ENCODE data around the gene MRPS31. TPM values are rescaled to one million over a fixed set of nuclear protein-coding genes. Genes with fewer than 3 reads are reported as not detected.
"Not testable (repeated sequence)": the region's sequence is repeated elsewhere in the genome, so short reads cannot be mapped to it uniquely, and the experiment has no call there.

The MRPS31 gene
- polyA plus RNA-seq, 4 donors = 19.2 to 32.8 (median 22.9) TPM

DNA sequence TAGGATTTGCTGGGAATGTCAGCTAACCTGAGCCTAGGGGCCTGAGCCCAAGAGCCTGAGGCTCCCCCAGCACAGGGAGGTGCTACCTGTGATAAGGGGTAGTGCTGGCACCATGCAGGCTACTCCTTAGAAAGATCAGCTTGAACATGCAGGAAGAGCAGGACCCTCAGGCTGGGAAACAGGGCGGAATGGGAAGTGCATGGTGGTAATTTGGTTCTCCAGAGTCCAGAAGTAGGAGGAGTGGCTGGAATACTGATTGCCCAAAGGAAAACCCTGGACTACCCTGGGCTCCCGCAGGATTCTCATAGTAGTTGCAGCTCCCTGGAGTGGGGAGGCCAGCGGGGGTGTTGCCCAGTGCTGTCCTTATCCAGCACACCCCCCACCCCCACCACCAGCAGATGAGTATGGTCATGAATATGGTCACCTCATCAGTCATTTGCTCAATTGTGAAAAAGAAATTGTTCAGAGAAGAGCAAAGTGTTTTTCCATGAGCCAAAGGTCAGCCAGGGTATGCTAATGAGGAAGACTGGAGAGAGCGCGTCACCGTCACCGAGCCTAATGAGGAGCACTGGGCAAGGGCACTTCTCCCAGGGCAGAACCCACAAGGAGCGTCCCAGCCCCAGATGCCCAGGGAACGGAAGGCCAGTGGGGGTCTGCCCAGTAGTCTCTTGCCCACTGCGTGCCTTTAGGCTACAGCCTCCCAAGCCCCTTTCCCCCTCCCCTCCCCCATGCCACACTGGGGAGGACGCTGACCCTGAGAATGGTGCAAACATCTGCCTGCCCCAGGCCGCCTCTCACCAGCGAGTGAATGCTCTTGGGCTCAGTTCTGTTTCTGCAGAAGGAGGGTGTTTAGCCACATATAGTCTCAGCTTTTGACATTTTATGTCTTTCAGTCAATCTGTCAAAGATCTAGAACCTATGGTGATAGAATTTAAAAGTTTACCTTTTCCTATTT is 23.7 kb upstream of the MRPS31 start:
- WGBS, 3 donors = 40 to 72% (median 52%) methylated on average over 12 to 13 of the region's 13 CpGs

DNA sequence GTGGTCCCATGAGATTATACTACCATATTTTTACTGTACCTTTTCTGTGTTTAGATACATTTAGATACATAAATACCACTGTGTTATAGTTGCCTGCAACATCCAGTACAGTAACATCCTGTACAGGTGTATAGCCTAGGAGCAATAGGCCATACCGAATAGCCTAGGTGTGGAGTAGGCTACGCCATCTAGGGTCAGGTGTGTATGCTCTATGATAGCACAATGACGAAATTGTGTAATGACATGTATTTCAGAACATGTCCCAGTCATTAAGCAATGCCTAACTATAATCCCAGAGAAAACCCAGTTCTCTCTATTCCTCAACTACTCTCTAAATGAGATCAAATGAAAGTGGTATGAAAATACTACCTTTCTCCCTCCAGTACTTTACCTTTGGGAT is 22.3 kb upstream of the MRPS31 start:
- Histone ChIP-seq H3K36me3 (ENCODE audit: control insufficient read depth in 3 of 3, insufficient read depth in 2 of 3, low read depth in 1 of 3, low read length in 3 of 3) (peaks cover under 1 to 44% (median 2%) of the 10 kb centered on the region in 3 donors), H3K27ac (ENCODE audit: low read depth in 1 of 3, low read length in 2 of 3) (peak overlapping the region in 2 of 3 donors; percentile 5 to 85), H3K9me3 (ENCODE audit: control insufficient read depth in 2 of 2, insufficient read depth in 1 of 2, low read depth in 1 of 2, low read length in 1 of 2) (no peaks in the 10 kb centered on the region), H3K27me3 (ENCODE audit: control insufficient read depth in 3 of 3, insufficient read depth in 3 of 3, low read length in 3 of 3) (no peaks in the 10 kb centered on the region), H3K4me3 (ENCODE audit: low read depth in 1 of 3, low read length in 3 of 3) (no peak overlapping the region), H3K4me1 (ENCODE audit: control insufficient read depth in 3 of 3, insufficient read depth in 2 of 3, low read depth in 1 of 3, low read length in 2 of 3) (peaks cover 4 to 16% (median 4%) of the 10 kb centered on the region in 3 donors)
- DNase-seq (no peak), FAIRE-seq (no peak)
- WGBS, 3 donors = 59 to 87% (median 68%) methylated on average over 3 of the region's 3 CpGs

More for the DNA sequence above, 23.7 kb upstream of the MRPS31 start:
- DNase-seq = peak; percentile 78 to 93
- no peak for FAIRE-seq
- H3K27me3 ChIP-seq (ENCODE audit: control insufficient read depth in 3 of 3, insufficient read depth in 3 of 3, low read length in 3 of 3) = no peaks in the 10 kb centered on the region
- H3K9me3 ChIP-seq (ENCODE audit: control insufficient read depth in 2 of 2, insufficient read depth in 1 of 2, low read depth in 1 of 2, low read length in 1 of 2) = no peaks in the 10 kb centered on the region
- peaks cover 2 to 57% (median 9%) of the 10 kb centered on the region in 3 donors for H3K36me3 ChIP-seq (ENCODE audit: control insufficient read depth in 3 of 3, insufficient read depth in 2 of 3, low read depth in 1 of 3, low read length in 3 of 3)
- peaks cover 4 to 16% (median 4%) of the 10 kb centered on the region in 3 donors for H3K4me1 ChIP-seq (ENCODE audit: control insufficient read depth in 3 of 3, insufficient read depth in 2 of 3, low read depth in 1 of 3, low read length in 2 of 3)
- peak overlapping the region; percentile 41 to 85 (median 72) for H3K27ac ChIP-seq (ENCODE audit: low read depth in 1 of 3, low read length in 2 of 3)
- H3K4me3 ChIP-seq (ENCODE audit: low read depth in 1 of 3, low read length in 3 of 3) = no peak overlapping the region

DNA sequence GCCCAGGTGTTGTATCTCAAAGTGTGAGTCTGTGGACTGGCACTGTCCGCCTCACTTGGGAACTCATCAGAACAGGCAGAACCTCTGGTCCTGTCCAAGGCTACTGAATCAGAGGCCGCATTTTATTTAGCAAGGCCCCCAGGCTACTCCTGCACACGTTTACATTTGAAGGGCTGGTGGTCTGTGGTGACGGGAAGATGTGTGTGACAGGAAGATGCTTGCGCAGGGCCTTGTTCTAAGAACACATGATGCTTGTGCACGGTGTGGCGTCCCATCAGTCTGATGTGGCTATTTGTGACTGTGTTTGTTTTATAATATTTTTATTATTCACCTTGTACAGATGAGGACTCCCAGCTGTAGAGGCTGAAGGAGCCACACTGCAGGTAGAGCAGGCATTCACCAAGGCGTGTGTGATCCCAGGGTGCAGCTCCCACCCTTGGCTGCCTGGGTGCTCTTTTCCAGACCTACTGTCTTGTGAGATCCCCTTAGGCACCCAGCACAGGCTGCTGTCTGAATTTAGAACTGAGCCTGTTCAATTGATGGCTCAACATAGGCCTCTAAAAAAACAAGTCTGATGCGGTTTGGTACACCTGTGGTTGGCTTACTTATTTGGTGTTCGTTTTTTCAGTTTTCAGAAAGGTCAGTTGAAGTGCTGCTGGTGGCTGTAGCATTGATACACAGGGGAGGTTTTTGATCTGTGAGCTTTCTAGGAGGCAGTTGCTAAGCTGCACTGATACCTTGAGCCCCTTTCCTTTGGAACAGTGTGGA is 21.5 kb upstream of the MRPS31 start:
- peak overlapping the region in 2 of 3 donors; percentile 42 to 59 for H3K27ac ChIP-seq (ENCODE audit: low read depth in 1 of 3, low read length in 2 of 3)
- FAIRE-seq = no peak

DNA sequence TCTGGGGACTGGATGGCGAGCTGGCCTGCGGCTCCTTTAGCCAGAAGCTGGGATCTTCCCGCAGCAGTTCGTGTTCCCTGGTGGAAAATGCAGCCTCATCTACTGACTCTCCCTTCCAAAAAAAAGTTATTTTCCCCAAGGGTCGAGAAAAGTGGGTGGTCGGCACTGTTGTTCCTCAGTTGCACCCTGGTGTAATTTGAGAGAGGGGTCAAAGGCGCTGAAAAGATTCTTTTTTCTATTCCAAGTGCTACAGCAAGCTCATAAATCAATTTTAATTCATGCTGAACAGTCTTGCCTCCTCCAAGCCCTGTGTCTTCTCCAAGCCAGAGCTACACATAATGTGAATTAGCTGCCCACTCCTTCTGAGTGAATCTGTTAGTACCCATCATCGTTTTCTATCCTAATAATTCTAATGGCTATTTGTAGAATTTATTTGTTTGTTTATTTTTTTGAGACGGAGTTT is 19.2 kb upstream of the MRPS31 start:
- H3K4me3 ChIP-seq (ENCODE audit: low read depth in 1 of 3, low read length in 3 of 3) = peak overlapping the region; percentile 49 to 80 (median 75)
- no peak for FAIRE-seq
- H3K9me3 ChIP-seq (ENCODE audit: control insufficient read depth in 2 of 2, insufficient read depth in 1 of 2, low read depth in 1 of 2, low read length in 1 of 2) = no peaks in the 10 kb centered on the region
- peaks cover 0 to 28% (median 0%) of the 10 kb centered on the region in 3 donors for H3K36me3 ChIP-seq (ENCODE audit: control insufficient read depth in 3 of 3, insufficient read depth in 2 of 3, low read depth in 1 of 3, low read length in 3 of 3)
- WGBS, 3 donors = 8 to 21% (median 19%) methylated on average over 9 of the region's 9 CpGs
- no peak for DNase-seq
- peak overlapping the region; percentile 78 to 88 (median 84) for H3K27ac ChIP-seq (ENCODE audit: low read depth in 1 of 3, low read length in 2 of 3)
- no peaks in the 10 kb centered on the region for H3K27me3 ChIP-seq (ENCODE audit: control insufficient read depth in 3 of 3, insufficient read depth in 3 of 3, low read length in 3 of 3)
- H3K4me1 ChIP-seq (ENCODE audit: control insufficient read depth in 3 of 3, insufficient read depth in 2 of 3, low read depth in 1 of 3, low read length in 2 of 3) = peaks cover 2 to 11% (median 7%) of the 10 kb centered on the region in 3 donors

More for the DNA sequence above, 21.5 kb upstream of the MRPS31 start:
- Histone ChIP-seq H3K36me3 (ENCODE audit: control insufficient read depth in 3 of 3, insufficient read depth in 2 of 3, low read depth in 1 of 3, low read length in 3 of 3) (peaks cover 0 to 39% (median 2%) of the 10 kb centered on the region in 3 donors), H3K9me3 (ENCODE audit: control insufficient read depth in 2 of 2, insufficient read depth in 1 of 2, low read depth in 1 of 2, low read length in 1 of 2) (no peaks in the 10 kb centered on the region), H3K4me1 (ENCODE audit: control insufficient read depth in 3 of 3, insufficient read depth in 2 of 3, low read depth in 1 of 3, low read length in 2 of 3) (peaks cover 4 to 16% (median 4%) of the 10 kb centered on the region in 3 donors), H3K27me3 (ENCODE audit: control insufficient read depth in 3 of 3, insufficient read depth in 3 of 3, low read length in 3 of 3) (no peaks in the 10 kb centered on the region), H3K4me3 (ENCODE audit: low read depth in 1 of 3, low read length in 3 of 3) (no peak overlapping the region)
- WGBS, 3 donors = 71 to 85% (median 83%) methylated on average over 10 of the region's 10 CpGs
- no peak for DNase-seq

DNA sequence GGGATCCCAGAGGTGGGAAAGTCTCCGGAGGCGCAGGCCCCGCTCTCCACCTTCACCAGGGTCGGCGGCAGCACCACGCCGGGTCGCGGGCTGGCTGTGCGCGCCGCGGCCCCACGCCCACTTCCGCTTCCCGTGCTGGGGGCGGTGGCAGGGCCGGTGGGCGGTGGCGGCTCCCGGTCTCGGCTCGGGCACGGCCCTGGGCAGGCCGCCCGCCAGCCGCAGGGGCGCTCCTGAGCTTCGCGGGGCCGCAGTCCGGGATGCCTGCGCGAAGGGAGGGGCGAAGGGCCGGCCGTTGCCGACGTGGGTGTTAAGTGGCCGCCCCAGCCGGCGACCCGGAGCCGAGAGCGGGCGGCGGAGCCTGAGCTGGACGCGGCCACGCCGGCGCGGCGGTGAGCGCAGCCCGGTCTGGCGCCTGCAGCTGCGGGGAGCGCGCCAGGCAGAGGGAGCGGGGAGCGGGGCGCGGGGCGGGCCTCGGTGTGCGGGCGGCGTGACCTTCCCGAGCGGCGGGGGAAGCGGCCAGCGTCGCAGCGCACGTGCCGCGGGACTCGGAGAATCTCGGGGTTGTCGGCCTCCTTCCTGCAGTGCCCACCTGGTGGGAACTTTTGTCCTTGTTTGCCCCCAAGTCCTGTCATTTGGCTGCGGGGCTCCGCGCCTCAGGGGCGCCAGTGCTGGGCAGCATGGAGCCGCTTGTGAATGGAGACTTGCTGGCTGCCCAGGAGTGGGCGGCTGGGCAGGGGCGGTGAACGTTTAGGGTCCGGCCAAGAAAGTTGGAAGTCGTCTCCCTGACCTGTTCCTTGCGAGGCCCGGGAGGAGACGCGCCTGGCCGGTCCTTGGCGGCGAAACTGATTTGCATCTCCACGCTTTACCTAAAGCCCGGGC is 18.5 kb upstream of the MRPS31 start, which contains the start of gene SLC25A15:
Gene SLC25A15, plus strand, starts transcription at position 337 of the 879 bp plus-strand sequence. CDS start 3,616 bp downstream, outside the sequence.
- Histone ChIP-seq H3K27ac (ENCODE audit: low read depth in 1 of 3, low read length in 2 of 3) (peak within 1 kb of the TSS; percentile 78 to 97 (median 88)), H3K4me3 (ENCODE audit: low read depth in 1 of 3, low read length in 3 of 3) (peak within 1 kb of the TSS; percentile 49 to 83 (median 75)), H3K4me1 (ENCODE audit: control insufficient read depth in 3 of 3, insufficient read depth in 2 of 3, low read depth in 1 of 3, low read length in 2 of 3) (peaks cover 2 to 7% (median 7%) of the 10 kb centered on the region in 3 donors), H3K36me3 (ENCODE audit: control insufficient read depth in 3 of 3, insufficient read depth in 2 of 3, low read depth in 1 of 3, low read length in 3 of 3) (peaks cover 0 to 22% (median 0%) of the 10 kb centered on the region in 3 donors), H3K9me3 (ENCODE audit: control insufficient read depth in 2 of 2, insufficient read depth in 1 of 2, low read depth in 1 of 2, low read length in 1 of 2) (no peaks in the 10 kb centered on the region), H3K27me3 (ENCODE audit: control insufficient read depth in 3 of 3, insufficient read depth in 3 of 3, low read length in 3 of 3) (no peaks in the 10 kb centered on the region)
- 1 to 2% (median 1%) methylated on average over 73 to 101 of the region's 101 CpGs for WGBS, 3 donors
- DNase-seq (peak; percentile 86 to 94), FAIRE-seq (no peak)

DNA sequence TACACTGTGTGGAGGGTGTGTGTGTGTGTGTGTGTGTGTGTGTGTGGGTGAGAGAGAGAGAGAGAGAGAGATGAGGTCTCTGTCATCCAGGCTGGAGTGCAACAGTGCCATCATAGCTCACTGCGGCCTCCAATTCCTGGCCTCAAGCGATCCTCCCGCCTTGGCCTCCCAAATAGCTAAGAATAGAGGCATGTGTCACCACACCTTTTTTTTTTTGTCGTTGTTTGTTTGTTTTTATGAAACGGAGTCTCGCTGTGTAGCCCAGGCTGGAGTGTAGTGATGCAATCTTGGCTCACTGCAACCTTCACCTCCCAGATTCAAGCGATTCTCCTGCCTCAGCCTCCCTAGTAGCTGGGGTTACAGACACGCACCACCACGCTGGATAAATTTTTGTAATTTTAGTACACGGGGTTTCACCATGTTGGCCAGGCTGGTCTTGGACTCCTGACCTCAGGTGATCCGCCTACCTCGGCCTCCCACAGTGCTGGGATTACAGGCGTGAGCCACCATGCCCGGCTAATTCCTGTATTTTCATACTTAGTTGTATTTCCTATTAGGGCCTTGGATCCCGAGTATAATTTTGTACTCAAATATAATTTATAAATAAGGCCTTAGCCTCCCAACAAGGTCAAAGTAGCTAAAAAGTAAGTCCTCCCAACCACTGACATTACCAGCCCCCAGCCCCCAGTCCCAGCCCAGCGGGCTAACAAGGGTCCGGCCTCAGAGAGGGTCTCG is 17.7 kb upstream of the MRPS31 start:
- FAIRE-seq; H3K9me3 ChIP-seq (ENCODE audit: control insufficient read depth in 2 of 2, insufficient read depth in 1 of 2, low read depth in 1 of 2, low read length in 1 of 2); H3K4me1 ChIP-seq (ENCODE audit: control insufficient read depth in 3 of 3, insufficient read depth in 2 of 3, low read depth in 1 of 3, low read length in 2 of 3); DNase-seq; H3K27me3 ChIP-seq (ENCODE audit: control insufficient read depth in 3 of 3, insufficient read depth in 3 of 3, low read length in 3 of 3): not testable (repeated sequence)
- Histone ChIP-seq H3K4me3 (ENCODE audit: low read depth in 1 of 3, low read length in 3 of 3) (peak overlapping the region; percentile 49 to 83 (median 75)), H3K36me3 (ENCODE audit: control insufficient read depth in 3 of 3, insufficient read depth in 2 of 3, low read depth in 1 of 3, low read length in 3 of 3) (peaks cover 0 to 14% (median 0%) of the 10 kb centered on the region in 3 donors), H3K27ac (ENCODE audit: low read depth in 1 of 3, low read length in 2 of 3) (peak overlapping the region; percentile 78 to 97 (median 88))
- WGBS, 3 donors = 44 to 54% (median 46%) methylated on average over 18 of the region's 18 CpGs

DNA sequence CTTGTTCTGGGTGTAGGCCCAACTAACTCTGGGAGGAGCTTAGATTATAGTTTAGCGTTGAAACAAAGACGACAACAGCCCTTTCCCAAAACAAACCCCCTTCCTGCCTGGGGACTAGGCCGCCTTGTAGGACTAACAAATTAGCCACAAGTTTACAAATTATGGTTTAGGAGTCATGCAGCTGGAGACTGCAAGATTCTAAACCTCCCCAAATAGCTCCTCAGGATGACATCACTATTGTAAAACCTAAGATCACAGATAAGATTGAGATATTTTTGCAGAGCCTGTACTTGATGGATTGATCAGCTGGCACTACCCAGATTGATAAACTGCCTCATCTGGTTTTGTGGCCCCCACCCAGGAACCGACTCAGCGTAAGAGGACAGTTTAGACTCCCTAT is 16.1 kb upstream of the MRPS31 start:
- no peak for DNase-seq
- H3K27ac ChIP-seq (ENCODE audit: low read depth in 1 of 3, low read length in 2 of 3) = peak overlapping the region; percentile 12 to 75 (median 46)
- 70 to 78% (median 73%) methylated on average over 5 of the region's 5 CpGs for WGBS, 3 donors
- H3K36me3 ChIP-seq (ENCODE audit: control insufficient read depth in 3 of 3, insufficient read depth in 2 of 3, low read depth in 1 of 3, low read length in 3 of 3) = peaks cover 0 to 2% (median 0%) of the 10 kb centered on the region in 3 donors
- H3K27me3 ChIP-seq (ENCODE audit: control insufficient read depth in 3 of 3, insufficient read depth in 3 of 3, low read length in 3 of 3) = no peaks in the 10 kb centered on the region
- H3K9me3 ChIP-seq (ENCODE audit: control insufficient read depth in 2 of 2, insufficient read depth in 1 of 2, low read depth in 1 of 2, low read length in 1 of 2) = no peaks in the 10 kb centered on the region
- H3K4me1 ChIP-seq (ENCODE audit: control insufficient read depth in 3 of 3, insufficient read depth in 2 of 3, low read depth in 1 of 3, low read length in 2 of 3) = peaks cover 0 to 5% (median 3%) of the 10 kb centered on the region in 3 donors
- no peak for FAIRE-seq
- H3K4me3 ChIP-seq (ENCODE audit: low read depth in 1 of 3, low read length in 3 of 3) = no peak overlapping the region
